Uterus (tissue), 4 donors: ENCODE results near the gene CDK12. TPM values are rescaled to one million over a fixed set of nuclear protein-coding genes. Genes with fewer than 3 reads are reported as not detected.
"Not testable (repeated sequence)": the region's sequence is repeated elsewhere in the genome, so short reads cannot be mapped to it uniquely, and the experiment has no call there.

ENCODE experiments used
- DNase-seq, 2 donors: peaks; one replicate each; pipeline ENCODE4 v3.0.0-alpha.2; 2019 to 2020
- H3K27ac ChIP-seq, 2 donors: fragments of 200-600 bp; sonication (generic); 1 replicate in 1 of 2; 2 replicates in 1 of 2; pipeline ENCODE4 v1.5.1; 2016 to 2018
- H3K27me3 ChIP-seq, 2 donors: fragments of 200-600 bp; sonication (generic); one replicate each; pipeline ENCODE4 v1.5.1; 2018 to 2019; ENCODE audit warnings: control low read depth in 1 of 2
- H3K36me3 ChIP-seq, 2 donors: fragments of 200-600 bp; sonication (generic); one replicate each; pipeline ENCODE4 v1.5.1; 2019; ENCODE audit warnings: control low read depth in 1 of 2
- H3K4me1 ChIP-seq, 2 donors: fragments of 200-600 bp; sonication (generic); one replicate each; pipeline ENCODE4 v1.5.1; 2018 to 2019; ENCODE audit warnings: control low read depth in 1 of 2
- H3K4me3 ChIP-seq, 2 donors: fragments of 200-600 bp; sonication (generic); 1 replicate in 1 of 2; 2 replicates in 1 of 2; pipeline ENCODE4 v1.5.1; 2018 to 2019; ENCODE audit warnings: mild to moderate bottlenecking in 1 of 2
- H3K9me3 ChIP-seq, 2 donors: fragments of 200-600 bp; sonication (generic); one replicate each; pipeline ENCODE4 v1.5.1; 2019; ENCODE audit warnings: control low read depth in 1 of 2
- CTCF ChIP-seq, 4 experiments: fragments of 200-600 bp in 2 of 4; fragments of 450-650 bp in 2 of 4; sonication (generic) in 2 of 4; IDR thresholded peaks; one replicate each; pipeline ENCODE4 v1.5.1; 2016 to 2019; ENCODE audit warnings: antibody characterized with exemption in 4 of 4, mild to moderate bottlenecking in 2 of 4, moderate library complexity in 1 of 4
- POLR2A ChIP-seq, 2 donors: fragments of 450-650 bp; IDR thresholded peaks; one replicate each; pipeline ENCODE4 v1.6.1; 2016; ENCODE audit warnings: antibody characterized with exemption in 2 of 2, mild to moderate bottlenecking in 1 of 2, moderate library complexity in 1 of 2
- intact Hi-C: fragments of 100-400 bp; cut with DNase I; formaldehyde crosslinking; loops from one replicate; pipeline ENCODE4 v1.15.1; 2023; ENCODE audit warnings: low total_unique reads
- total RNA-seq, 4 donors: library from RNA; depleted of rRNA in 3 of 4; stranded (reverse); fragments of >200 nt in 3 of 4; gene quantifications; one replicate each; pipeline versions ENCODE4 v1.1.0 to v1.2.4, GENCODE V29; 2014 to 2023
- donor health status: DM: yes; HTN: yes; CAD: no.

CDK12 gene
- total RNA-seq, 4 donors from 2014 or later = 17.9 to 86.0 (median 27.2) TPM

GRCh38 chr17:39484178-39484577 is 22.9 kb downstream of the CDK12 start:
- intact Hi-C loops = no loop called here
- no peak overlapping the region for H3K27ac ChIP-seq
- TF ChIP-seq POLR2A (IDR thresholded peaks at IDR 0.05) (no peak), CTCF (IDR thresholded peaks at IDR 0.05) (no peak)

GRCh38 chr17:39485555-39485954 is 24.3 kb downstream of the CDK12 start:
- H3K27ac ChIP-seq = no peak overlapping the region
- no peaks in the 10 kb centered on the region for H3K9me3 ChIP-seq
- no peaks in the 10 kb centered on the region for H3K4me1 ChIP-seq
- H3K36me3 ChIP-seq = peaks cover 0 to 3% of the 10 kb centered on the region in 2 donors
- no peak overlapping the region for H3K4me3 ChIP-seq
- H3K27me3 ChIP-seq = no peaks in the 10 kb centered on the region
- DNase-seq = no peak
- TF ChIP-seq POLR2A (IDR thresholded peaks at IDR 0.05) = no peak
- no peak for TF ChIP-seq CTCF (IDR thresholded peaks at IDR 0.05)
- intact Hi-C loops = no loop called here

More at GRCh38 chr17:39484178-39484577, 22.9 kb downstream of the CDK12 start:
- Histone ChIP-seq H3K4me3 (no peak overlapping the region), H3K36me3 (no peaks in the 10 kb centered on the region), H3K27me3 (no peaks in the 10 kb centered on the region), H3K9me3 (no peaks in the 10 kb centered on the region), H3K4me1 (no peaks in the 10 kb centered on the region)
- DNase-seq = no peak

GRCh38 chr17:39486242-39486641 is 25.0 kb downstream of the CDK12 start:
- intact Hi-C loops = no loop called here
- H3K4me3 ChIP-seq = no peak overlapping the region
- DNase-seq = no peak
- H3K9me3 ChIP-seq = no peaks in the 10 kb centered on the region
- TF ChIP-seq CTCF (IDR thresholded peaks at IDR 0.05) = no peak
- TF ChIP-seq POLR2A (IDR thresholded peaks at IDR 0.05) = no peak
- no peak overlapping the region for H3K27ac ChIP-seq
- H3K4me1 ChIP-seq = no peaks in the 10 kb centered on the region
- peaks cover 0 to 3% of the 10 kb centered on the region in 2 donors for H3K36me3 ChIP-seq
- H3K27me3 ChIP-seq = no peaks in the 10 kb centered on the region

GRCh38 chr17:39487490-39487889 is 26.2 kb downstream of the CDK12 start:
- H3K9me3 ChIP-seq, H3K27me3 ChIP-seq, intact Hi-C loops, DNase-seq, H3K4me1 ChIP-seq, H3K4me3 ChIP-seq, H3K27ac ChIP-seq, H3K36me3 ChIP-seq: not testable (repeated sequence)

GRCh38 chr17:39487946-39488345 is 26.7 kb downstream of the CDK12 start:
- H3K27ac ChIP-seq = no peak overlapping the region
- H3K9me3 ChIP-seq = no peaks in the 10 kb centered on the region
- no peak overlapping the region for H3K4me3 ChIP-seq
- no peaks in the 10 kb centered on the region for H3K27me3 ChIP-seq
- no peak for DNase-seq
- no peaks in the 10 kb centered on the region for H3K4me1 ChIP-seq
- peaks cover 0 to 3% of the 10 kb centered on the region in 2 donors for H3K36me3 ChIP-seq
- TF ChIP-seq CTCF (IDR thresholded peaks at IDR 0.05) = no peak
- no peak for TF ChIP-seq POLR2A (IDR thresholded peaks at IDR 0.05)
- intact Hi-C loops = no loop called here

GRCh38 chr17:39496921-39497320 is 35.6 kb downstream of the CDK12 start:
- intact Hi-C loops, H3K4me3 ChIP-seq, H3K36me3 ChIP-seq, H3K4me1 ChIP-seq, DNase-seq, H3K27me3 ChIP-seq, H3K27ac ChIP-seq, H3K9me3 ChIP-seq: not testable (repeated sequence)
